GM19324 (cell line): ENCODE data around the gene CDK5RAP2.

Source experiments
- ATAC-seq: cut with Tn5 transposase; IDR thresholded peaks from one replicate; pipeline ENCODE4 v1.9.1; 2021; ENCODE audit warnings: mild to moderate bottlenecking, moderate library complexity; ENCODE audit not compliant: unreplicated experiment, low FRiP score

Gene CDK5RAP2

GRCh38 chr9:120368799-120369198 is 211.2 kb downstream of the CDK5RAP2 start:
- no peak for ATAC-seq

GRCh38 chr9:120366644-120367019 is 213.3 kb downstream of the CDK5RAP2 start:
- no peak for ATAC-seq

GRCh38 chr9:120365386-120365785 is 214.6 kb downstream of the CDK5RAP2 start:
- no peak for ATAC-seq

GRCh38 chr9:120363697-120364096 is 216.3 kb downstream of the CDK5RAP2 start:
- no peak for ATAC-seq

- no peak for ATAC-seq
Observed at GRCh38 chr9:120362446-120362845, 217.5 kb downstream of the CDK5RAP2 start.

GRCh38 chr9:120361551-120361950 is 218.4 kb downstream of the CDK5RAP2 start:
- ATAC-seq = no peak

- ATAC-seq = no peak
Observed at GRCh38 chr9:120360510-120360909, 219.5 kb downstream of the CDK5RAP2 start.

- ATAC-seq = no peak
Observed at GRCh38 chr9:120360046-120360445, 219.9 kb downstream of the CDK5RAP2 start.

- ATAC-seq = no peak
Observed at GRCh38 chr9:120358877-120359276, 221.1 kb downstream of the CDK5RAP2 start.

- ATAC-seq = no peak
Observed at GRCh38 chr9:120353506-120353905, 226.5 kb downstream of the CDK5RAP2 start.

- no peak for ATAC-seq
Observed at GRCh38 chr9:120351106-120351505, 228.9 kb downstream of the CDK5RAP2 start.

- no peak for ATAC-seq
Observed at GRCh38 chr9:120350596-120350995, 229.4 kb downstream of the CDK5RAP2 start.

- ATAC-seq = no peak
Observed at GRCh38 chr9:120348951-120349429, 231.0 kb downstream of the CDK5RAP2 start.

- ATAC-seq = no peak
Observed at GRCh38 chr9:120345379-120345778, 234.6 kb downstream of the CDK5RAP2 start.

GRCh38 chr9:120344230-120344629 is 235.7 kb downstream of the CDK5RAP2 start:
- no peak for ATAC-seq

GRCh38 chr9:120343416-120343815 is 236.6 kb downstream of the CDK5RAP2 start:
- ATAC-seq = no peak
